GM12891 (cell line): ENCODE data around the gene CNN3.

Experiments
- DNase-seq: peaks from one replicate; pipeline ENCODE4 v3.0.0; 2011; ENCODE audit warnings: low spot score; ENCODE audit not compliant: insufficient read length
- FAIRE-seq: peaks from 2 replicates; lab custom pipeline; 2011; peaks lifted over from hg19 to GRCh38; lab: Jason Lieb, UNC
- PAX5 ChIP-seq: IDR thresholded peaks from 2 replicates; pipeline ENCODE4 v1.6.1; 2011; ENCODE audit warnings: low read length, moderate library complexity, mild to moderate bottlenecking; ENCODE audit not compliant: insufficient read depth, severe bottlenecking
- POLR2A ChIP-seq: IDR thresholded peaks from 2 replicates; pipeline ENCODE4 v1.6.1; 2011; ENCODE audit warnings: low read depth, low read length, control low read depth
- POLR2AphosphoS5 ChIP-seq: IDR thresholded peaks from 2 replicates; pipeline ENCODE4 v1.6.1; 2011; ENCODE audit warnings: low read depth, low read length, control low read depth
- POU2F2 ChIP-seq: IDR thresholded peaks from 2 replicates; pipeline ENCODE4 v1.6.1; 2011; ENCODE audit warnings: low read depth, mild to moderate bottlenecking, control low read depth, low read length, moderate library complexity
- SPI1 ChIP-seq: IDR thresholded peaks from 2 replicates; pipeline ENCODE4 v1.6.1; 2011; ENCODE audit warnings: low read depth, low read length, control low read depth
- TAF1 ChIP-seq: IDR thresholded peaks from 2 replicates; pipeline ENCODE4 v1.6.1; 2011; ENCODE audit warnings: low read depth, low read length, control low read depth

CNN3 gene

DNA sequence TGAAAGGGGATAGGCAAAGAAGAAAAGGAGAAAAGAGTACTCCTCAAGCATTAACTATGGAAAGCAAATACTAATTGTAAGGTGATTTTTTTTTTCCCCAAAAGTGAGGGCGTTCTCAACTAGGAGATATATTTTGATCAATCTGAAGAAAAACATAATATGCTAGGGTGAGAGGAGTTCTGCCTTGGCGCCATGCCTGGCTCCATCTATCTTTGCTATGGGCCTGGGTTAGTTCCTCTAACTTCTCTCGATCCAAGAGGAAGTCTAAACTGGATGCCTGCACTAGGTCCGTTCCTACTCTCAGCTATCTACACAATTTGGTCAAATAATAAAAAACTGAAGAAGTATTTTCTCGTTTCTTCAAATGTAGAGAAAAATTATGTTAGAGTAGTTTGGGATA, 20.5 kb downstream of the CNN3 start:
- FAIRE-seq = no peak
- no peak for DNase-seq
- TF ChIP-seq POLR2A (no peak), SPI1 (no peak), TAF1 (no peak), POU2F2 (no peak)

DNA sequence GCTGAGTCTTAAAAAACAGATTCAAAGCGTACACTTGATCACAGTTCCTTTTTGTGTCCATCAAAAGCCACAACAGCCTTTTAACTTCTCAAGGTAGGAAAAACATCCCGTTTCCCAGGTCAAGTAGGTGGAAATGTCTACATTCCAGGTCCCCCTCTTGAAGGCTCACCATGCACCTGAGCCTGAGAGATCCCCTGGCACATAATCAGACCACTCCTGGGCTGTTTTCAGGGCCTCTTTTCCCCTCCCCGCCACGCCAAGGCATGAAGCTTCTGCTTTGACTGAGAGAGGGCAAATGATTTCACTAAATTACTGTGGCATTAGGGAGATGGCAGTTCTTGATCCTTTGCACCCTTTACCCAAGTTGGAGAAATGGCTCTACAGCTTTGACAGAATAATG, 21.7 kb downstream of the CNN3 start:
- DNase-seq (no peak), FAIRE-seq (no peak)
- no peak for TF ChIP-seq POU2F2
- no peak for TF ChIP-seq TAF1
- no peak for TF ChIP-seq PAX5
- TF ChIP-seq SPI1 = no peak
- no peak for TF ChIP-seq POLR2A
- no peak for TF ChIP-seq POLR2AphosphoS5

DNA sequence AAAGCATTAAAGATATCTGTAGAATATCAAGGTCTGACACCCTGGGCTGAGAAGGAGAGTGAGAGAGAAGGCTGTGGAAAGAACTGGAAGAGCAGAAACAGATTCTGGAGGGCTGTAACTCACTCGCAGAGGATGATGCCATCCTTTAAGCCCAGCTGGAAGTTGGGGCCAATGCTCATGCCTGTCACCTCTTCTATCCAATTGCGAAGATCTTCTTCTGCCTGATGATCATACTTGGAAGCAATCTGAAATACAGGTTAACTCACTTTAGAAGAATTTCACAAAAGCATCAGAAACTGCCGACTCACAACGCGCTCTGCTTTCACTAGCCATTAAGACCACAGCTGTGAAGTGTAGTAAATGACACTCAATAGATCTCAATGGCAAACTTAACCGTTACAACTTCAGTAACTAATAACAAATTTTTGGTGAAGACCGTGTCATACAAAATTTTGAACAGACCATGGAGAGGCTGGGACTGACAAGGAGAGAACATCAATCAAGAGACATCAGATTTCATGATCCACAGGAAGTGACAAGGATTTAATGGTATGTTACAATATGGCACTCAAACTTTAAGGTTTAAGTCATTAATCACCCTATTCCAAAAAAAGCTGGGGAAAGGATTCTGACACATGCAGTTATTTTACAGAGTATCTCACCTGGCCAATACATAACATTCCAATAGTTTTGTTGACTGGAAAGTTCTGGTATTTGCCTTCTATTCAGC, 23.5 kb downstream of the CNN3 start:
- FAIRE-seq (no peak), DNase-seq (no peak)
- TF ChIP-seq POU2F2 = no peak
- TF ChIP-seq TAF1 = no peak
- no peak for TF ChIP-seq POLR2A
- TF ChIP-seq SPI1 = no peak
- TF ChIP-seq PAX5 = no peak
- TF ChIP-seq POLR2AphosphoS5 = no peak

DNA sequence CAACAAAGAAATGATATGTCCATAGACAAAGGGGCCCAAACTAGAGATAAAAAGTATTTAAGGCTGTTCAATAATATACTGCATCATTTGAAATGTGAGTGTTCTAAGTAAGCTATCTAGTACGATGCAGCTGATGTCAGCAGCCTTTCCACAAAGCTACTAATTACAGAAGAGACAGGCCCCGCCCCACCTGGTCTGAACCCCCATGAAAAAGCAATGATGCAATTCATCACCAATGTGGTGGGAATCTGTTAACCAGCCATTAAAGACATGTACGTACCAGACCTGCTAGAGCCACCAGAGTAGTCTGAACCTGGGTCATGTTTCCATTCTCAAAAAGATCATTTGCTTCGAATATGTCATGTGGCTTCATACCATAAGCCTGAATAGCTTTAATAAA, 25.1 kb downstream of the CNN3 start:
- TF ChIP-seq POLR2A = no peak
- no peak for TF ChIP-seq POLR2AphosphoS5
- no peak for TF ChIP-seq PAX5
- no peak for TF ChIP-seq SPI1
- TF ChIP-seq TAF1 = no peak
- TF ChIP-seq POU2F2 = no peak
- FAIRE-seq = no peak
- DNase-seq = no peak

DNA sequence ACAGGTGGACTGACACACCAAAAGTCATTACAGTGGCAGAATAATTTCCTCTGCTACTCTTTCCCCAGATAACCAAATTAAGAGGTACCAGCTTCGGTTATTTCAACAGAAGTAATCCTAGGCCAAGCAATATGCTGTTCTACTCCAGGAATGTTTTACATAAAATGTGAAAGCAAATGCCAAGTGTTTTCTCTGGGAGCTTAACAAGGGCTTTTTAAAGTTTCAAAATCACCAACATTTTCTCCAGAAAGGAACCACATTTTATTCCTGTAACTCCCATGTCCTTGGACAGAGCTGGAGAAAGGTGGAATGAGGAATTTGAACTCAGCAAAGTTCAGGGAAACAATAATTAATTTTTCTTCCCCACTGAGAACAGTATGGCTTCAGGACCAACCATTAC, 27.2 kb downstream of the CNN3 start:
- TF ChIP-seq TAF1 (no peak), PAX5 (no peak), POU2F2 (no peak), POLR2AphosphoS5 (no peak), POLR2A (no peak), SPI1 (no peak)
- no peak for DNase-seq
- no peak for FAIRE-seq

DNA sequence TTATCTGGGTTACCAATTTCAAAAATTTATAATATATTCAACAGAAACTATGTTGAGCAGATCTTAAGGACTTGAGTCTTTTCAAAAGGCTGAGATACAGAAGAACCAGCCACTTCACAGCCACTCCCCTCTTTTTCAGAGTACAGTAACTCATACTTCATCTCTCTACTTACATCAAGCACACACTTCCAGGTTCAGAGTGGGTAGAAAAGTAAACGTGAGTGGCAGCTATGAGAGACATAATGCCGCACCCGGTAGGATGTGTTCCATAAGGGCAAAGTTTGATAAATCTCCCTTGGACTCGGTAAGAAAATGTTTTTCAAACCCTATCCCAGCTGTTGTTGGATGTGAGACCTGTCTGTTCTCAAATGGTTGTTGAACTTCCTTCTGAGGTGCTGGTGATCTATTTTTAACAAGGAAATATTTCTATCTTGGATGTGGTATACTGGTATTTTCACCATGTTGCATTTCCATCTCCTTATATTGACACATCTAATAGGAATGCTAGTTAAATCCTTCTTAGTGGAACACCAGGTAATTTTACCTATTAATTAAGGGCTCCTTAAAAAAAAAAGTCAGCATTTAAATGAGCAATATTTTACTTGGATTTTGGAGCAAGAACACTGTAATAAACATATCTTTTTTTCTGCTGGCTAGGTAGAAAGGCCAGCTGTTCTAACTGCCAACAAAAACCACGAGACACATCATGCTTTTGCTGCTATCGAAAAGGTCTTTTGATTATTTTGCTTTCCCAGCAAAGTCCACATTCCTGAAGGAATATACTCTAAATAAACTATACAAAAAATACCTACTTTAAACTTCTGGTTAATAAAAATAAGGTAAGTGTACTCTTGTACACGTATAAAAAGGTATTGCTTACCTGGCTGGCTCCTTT, 28.2 kb downstream of the CNN3 start:
- DNase-seq (no peak), FAIRE-seq (no peak)
- TF ChIP-seq POU2F2 = no peak
- TF ChIP-seq PAX5 = no peak
- no peak for TF ChIP-seq TAF1
- no peak for TF ChIP-seq POLR2AphosphoS5
- TF ChIP-seq SPI1 = no peak
- TF ChIP-seq POLR2A = no peak

DNA sequence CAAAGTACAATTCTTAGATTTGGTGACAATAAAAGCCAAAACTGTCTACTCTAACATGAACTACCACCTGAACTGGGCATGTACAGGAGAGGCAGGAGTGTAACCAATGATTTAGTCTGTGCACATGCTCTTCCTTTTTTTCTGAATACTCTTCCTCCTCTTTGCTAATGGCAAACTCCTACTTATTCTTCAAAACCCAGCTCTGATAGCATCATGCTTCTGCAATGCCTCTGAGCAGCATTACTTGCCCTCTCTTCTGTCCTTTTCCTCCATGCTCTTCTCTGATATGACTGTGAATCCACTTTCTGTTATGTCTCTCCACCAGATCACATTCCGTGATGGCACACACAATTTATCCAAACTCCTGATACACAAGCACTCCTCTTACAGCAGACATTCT, 31.4 kb downstream of the CNN3 start:
- TF ChIP-seq POLR2AphosphoS5 (no peak), POLR2A (no peak), TAF1 (no peak), SPI1 (no peak), POU2F2 (no peak), PAX5 (no peak)
- no peak for DNase-seq
- no peak for FAIRE-seq

DNA sequence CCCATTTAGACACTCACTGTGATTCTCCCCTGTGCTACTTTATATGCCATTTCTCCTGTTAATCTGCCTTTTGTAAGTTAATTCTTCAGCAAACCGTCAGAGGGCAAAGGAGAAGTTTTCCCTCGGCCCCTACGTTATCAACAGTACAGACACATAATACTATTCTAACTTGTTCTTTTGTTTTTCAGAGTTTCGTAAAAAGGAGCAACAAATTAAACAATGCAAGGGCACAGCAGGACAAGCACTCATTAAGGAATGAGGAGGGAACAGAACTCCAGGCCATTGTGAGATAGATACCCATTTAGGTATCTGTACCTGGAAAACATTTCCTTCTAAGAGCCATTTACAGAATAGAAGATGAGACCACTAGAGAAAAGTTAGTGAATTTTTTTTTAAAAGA, 32.3 kb downstream of the CNN3 start:
- TF ChIP-seq PAX5 (no peak), POLR2AphosphoS5 (no peak), POU2F2 (no peak)
- DNase-seq (no peak), FAIRE-seq (no peak)

DNA sequence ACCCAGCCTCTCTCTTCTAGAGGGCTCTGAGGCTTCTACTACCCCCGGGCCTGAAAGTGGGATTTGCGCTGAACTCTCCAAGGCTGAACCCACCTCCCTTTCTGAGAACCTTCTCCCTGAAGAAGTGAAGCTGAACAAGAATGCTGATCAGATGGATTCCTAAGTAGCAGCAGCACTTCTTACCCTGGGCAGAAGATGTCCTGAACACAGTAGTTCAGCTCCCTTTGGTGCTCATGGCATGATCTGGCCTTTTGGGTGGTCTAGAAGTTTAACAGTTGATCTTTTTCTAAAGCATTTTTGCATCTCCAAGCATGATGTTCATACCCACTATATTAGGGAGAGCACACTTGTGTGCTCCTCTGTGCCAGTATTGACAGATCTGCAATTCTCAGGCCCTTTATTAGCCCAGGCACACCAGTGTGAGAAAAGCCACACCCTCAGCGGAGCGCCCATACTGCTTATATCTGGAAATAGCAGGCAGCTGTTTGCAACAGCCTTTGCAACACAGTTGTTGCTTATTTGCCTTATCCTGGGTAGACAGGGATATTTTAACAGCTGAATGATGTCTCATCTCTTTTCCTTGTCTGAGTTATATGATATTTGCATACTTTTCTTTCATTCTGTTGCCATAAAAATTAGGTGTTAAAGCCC, 34.2 kb downstream of the CNN3 start:
- no peak for DNase-seq

More for the DNA sequence above, 34.2 kb downstream of the CNN3 start:
- FAIRE-seq = no peak
- no peak for TF ChIP-seq POU2F2
- TF ChIP-seq PAX5 = no peak
- TF ChIP-seq TAF1 = no peak
